Liver (tissue), 3 donors: ENCODE data around the gene WDFY3.

ENCODE experiments used
- ATF3 ChIP-seq: IDR thresholded peaks from 2 replicates; pipeline ENCODE4 v1.6.1; 2016; ENCODE audit warnings: antibody characterized with exemption
- CTCF ChIP-seq: fragments of 150-350 bp; IDR thresholded peaks from 2 replicates; pipeline ENCODE4 v1.5.1; 2017; ENCODE audit warnings: improper control_type of control experiment, low read depth, low read length; ENCODE audit not compliant: missing input control
- EGR1 ChIP-seq, 2 donors: IDR thresholded peaks; 2 replicates each; pipeline ENCODE4 v1.6.1; 2016 to 2018; ENCODE audit warnings: antibody characterized with exemption in 2 of 2, low read depth in 2 of 2
- JUND ChIP-seq, 2 donors: IDR thresholded peaks; 2 replicates each; pipeline ENCODE4 v1.6.1; 2016; ENCODE audit warnings: antibody characterized with exemption in 2 of 2
- MAX ChIP-seq: IDR thresholded peaks from 2 replicates; pipeline ENCODE4 v1.6.1; 2016; ENCODE audit warnings: antibody characterized with exemption
- REST ChIP-seq: IDR thresholded peaks from 2 replicates; pipeline ENCODE4 v1.6.1; 2016; ENCODE audit warnings: antibody characterized with exemption, mild to moderate bottlenecking
- SP1 ChIP-seq: IDR thresholded peaks from 2 replicates; pipeline ENCODE4 v1.6.1; 2018; ENCODE audit warnings: antibody characterized with exemption, mild to moderate bottlenecking
- TF ChIP-seq, protein P1 (sequence below): IDR thresholded peaks from 2 replicates; pipeline ENCODE4 v1.6.1; 2016; ENCODE audit warnings: antibody characterized with exemption
- donor health status: healthy.
- donor health status: healthy.

DNA sequence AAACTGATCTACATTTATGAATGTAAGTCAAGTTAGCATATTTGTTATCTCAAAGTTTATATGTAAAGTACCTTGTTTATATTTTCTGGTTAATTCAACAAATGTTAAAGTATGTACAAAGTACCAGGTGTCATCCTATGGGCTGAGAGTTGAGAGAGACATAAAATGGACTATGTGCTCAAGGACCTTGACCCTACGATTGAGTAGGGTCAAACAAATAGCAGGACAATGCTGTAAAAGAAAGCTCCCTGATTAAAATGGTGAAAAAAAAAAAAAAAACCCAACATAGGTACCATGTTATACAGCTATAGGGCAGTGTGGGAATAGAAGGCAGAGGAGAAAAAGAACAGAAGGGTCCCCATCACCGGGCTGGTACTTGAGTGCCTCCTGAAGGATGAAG, 260.2 kb downstream of the WDFY3 start:
- TF ChIP-seq CTCF (no peak), ATF3 (no peak), MAX (no peak), SP1 (no peak), REST (no peak), EGR1 (IDR thresholded peaks at IDR 0.05; ENCODE audit: low read depth in 2 of 2) (no peak), JUND (IDR thresholded peaks at IDR 0.05) (no peak)
- TF ChIP-seq, protein P1, sequence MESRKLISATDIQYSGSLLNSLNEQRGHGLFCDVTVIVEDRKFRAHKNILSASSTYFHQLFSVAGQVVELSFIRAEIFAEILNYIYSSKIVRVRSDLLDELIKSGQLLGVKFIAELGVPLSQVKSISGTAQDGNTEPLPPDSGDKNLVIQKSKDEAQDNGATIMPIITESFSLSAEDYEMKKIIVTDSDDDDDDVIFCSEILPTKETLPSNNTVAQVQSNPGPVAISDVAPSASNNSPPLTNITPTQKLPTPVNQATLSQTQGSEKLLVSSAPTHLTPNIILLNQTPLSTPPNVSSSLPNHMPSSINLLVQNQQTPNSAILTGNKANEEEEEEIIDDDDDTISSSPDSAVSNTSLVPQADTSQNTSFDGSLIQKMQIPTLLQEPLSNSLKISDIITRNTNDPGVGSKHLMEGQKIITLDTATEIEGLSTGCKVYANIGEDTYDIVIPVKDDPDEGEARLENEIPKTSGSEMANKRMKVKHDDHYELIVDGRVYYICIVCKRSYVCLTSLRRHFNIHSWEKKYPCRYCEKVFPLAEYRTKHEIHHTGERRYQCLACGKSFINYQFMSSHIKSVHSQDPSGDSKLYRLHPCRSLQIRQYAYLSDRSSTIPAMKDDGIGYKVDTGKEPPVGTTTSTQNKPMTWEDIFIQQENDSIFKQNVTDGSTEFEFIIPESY, result no peak
